ENCODE results near the gene C20orf204.
A peak's percentile ranks its signal among the peaks of the same experiment; 100 is the strongest.

C20orf204 gene

DNA sequence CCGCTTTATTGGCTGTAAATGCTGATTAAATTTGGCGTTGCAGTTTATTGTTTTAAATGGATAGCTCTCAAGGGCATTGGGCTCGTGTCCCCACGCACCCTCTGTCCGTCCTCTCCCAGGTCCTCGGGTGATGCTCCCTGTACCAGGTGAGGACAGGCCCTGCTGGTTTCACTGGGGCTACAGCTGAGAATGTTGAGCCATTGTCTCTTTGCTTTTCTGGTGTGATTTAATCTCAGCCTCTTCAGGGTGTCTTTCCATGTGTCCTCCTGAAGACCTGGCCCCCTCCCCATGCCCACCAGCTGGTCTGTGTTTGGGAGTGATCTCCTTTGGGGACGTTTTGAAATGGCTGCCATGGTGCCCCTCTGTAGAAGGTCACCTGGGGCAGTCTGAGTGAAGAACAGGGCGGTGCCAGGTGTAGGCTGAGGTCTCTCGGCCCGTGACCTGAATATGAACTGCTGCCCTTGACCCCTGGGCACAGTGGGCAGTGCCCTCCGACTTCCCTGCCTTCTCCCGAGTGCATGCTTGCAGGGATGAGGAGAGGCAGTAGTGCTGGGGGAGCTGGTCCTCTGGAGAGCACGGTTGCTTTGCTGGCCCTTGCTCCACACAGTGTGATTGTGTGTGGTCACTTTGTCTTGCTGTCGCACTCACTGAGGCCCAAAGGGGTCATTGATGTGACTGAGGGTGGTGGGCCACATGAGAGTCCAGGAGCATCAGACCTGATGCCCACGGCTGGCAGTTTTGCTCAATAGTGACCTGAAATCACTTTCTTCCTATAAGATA is 12.4 kb upstream of the C20orf204 start:
- peaks cover 71% of the 10 kb centered on the region for H3K36me3 Mint-ChIP-seq
- no peak overlapping the region for H3K27ac Mint-ChIP-seq
- no peak overlapping the region for H3K4me3 Mint-ChIP-seq

DNA sequence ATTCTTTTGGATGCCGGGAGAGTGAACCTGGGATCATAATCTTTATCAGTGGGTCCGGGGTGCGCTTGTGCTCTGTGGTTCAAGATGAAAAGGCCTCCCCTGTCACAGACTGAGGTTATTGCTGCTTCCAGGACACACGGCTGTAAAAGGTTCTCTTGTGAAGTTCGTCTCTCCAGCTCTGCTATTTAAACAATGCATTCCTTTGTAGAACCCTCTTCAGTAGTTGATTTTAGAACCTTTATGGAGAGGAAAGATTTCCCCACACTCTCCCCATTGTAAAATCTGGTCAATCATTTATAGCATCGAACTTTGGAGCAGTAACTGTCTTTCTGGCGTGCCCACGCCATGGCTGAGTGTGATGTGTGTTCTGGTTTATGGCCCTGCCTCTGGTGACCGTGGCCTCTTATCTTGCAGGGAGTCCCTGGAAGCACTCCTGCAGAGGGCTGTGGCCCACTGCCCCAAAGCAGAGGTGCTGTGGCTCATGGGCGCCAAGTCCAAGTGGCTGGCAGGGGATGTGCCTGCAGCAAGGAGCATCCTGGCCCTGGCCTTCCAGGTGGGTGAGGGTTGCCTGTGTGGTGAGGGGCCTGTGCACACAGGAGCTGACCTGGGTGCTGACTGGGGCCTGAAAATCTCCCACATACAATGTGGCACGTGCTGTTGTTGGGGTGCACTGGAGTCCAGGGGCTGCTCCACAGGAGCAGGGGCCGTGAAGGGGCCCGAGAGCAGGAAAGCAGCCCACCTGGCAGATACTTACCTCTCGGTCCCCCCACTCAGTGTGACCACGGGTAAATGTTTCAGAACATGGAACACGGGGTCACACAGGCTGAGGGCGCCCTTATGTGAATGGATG is 11.6 kb upstream of the C20orf204 start:
- Mint-ChIP-seq H3K27me3 (no peaks in the 10 kb centered on the region), H3K36me3 (peaks cover 69% of the 10 kb centered on the region), H3K4me1 (no peaks in the 10 kb centered on the region), H3K9me3 (no peaks in the 10 kb centered on the region), H3K27ac (no peak overlapping the region), H3K4me3 (no peak overlapping the region)
- ATAC-seq: no peak

More for the DNA sequence above, 12.4 kb upstream of the C20orf204 start:
- no peaks in the 10 kb centered on the region for H3K9me3 Mint-ChIP-seq
- ATAC-seq: no peak
- H3K4me1 Mint-ChIP-seq: no peaks in the 10 kb centered on the region
- H3K27me3 Mint-ChIP-seq: no peaks in the 10 kb centered on the region

DNA sequence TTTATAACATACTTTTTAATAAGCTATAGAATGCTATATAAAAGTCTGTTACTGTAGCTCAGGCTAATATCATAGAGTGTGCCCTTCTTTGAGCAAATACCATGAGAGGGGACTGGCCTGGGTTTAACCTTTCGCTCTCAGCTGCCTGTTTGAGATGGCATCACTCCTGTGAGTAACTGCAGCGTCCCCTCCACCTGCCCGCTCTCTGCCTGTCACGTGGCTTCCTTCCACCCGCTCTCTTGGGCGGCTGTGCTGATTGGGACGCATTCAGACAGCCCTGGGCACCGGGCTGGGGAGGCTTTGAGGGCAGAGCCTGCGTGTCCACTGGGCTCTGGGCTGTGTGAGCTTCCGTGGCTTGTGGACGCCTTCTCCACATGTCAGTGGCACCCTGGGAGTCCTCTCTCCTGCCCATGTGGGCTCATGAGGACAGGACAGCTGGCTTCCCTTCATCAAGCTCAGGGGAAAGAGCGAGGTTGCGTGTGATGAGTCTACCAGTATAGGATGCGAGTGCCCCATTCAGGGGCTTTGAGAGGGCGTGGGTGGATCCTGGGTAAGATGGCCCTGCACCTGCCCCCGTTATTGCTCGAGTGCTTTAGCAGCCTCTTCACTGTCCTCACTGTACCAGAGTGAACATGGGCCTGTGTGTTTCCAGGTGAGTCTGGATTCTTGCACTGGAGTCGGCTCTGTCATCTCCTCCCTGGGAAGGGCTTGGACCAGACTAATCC is 10.7 kb upstream of the C20orf204 start:
- ATAC-seq: no peak
- Mint-ChIP-seq H3K27ac (no peak overlapping the region), H3K27me3 (no peaks in the 10 kb centered on the region), H3K36me3 (peaks cover 70% of the 10 kb centered on the region), H3K4me3 (no peak overlapping the region), H3K4me1 (no peaks in the 10 kb centered on the region), H3K9me3 (no peaks in the 10 kb centered on the region)

DNA sequence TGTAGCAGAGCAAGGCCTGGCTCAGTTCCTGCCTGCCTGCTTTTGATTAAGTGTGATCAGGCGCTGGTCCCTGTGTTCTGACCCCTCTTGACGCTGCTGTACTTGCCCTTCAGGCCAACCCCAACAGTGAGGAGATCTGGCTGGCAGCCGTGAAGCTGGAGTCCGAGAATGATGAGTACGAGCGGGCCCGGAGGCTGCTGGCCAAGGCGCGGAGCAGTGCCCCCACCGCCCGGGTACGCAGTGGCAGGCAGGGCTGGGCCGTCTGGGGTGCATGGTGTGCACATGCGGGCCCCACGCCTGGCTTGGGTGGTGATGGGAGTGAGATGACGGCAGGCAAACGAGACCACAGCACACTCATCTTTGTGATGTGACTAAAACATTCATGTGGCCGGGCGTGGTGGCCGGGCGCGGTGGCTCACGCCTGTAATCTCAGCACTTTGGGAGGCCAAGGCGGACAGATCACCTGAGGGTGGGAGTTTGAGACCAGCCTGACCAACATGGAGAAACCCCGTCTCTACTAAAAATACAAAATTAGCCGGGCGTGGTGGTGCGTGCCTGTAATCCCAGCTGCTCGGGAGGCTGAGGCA is 10.1 kb upstream of the C20orf204 start:
- Mint-ChIP-seq H3K9me3 (no peaks in the 10 kb centered on the region), H3K36me3 (peaks cover 77% of the 10 kb centered on the region), H3K4me3 (no peak overlapping the region), H3K4me1 (no peaks in the 10 kb centered on the region), H3K27ac (no peak overlapping the region), H3K27me3 (no peaks in the 10 kb centered on the region)
- no peak for ATAC-seq

DNA sequence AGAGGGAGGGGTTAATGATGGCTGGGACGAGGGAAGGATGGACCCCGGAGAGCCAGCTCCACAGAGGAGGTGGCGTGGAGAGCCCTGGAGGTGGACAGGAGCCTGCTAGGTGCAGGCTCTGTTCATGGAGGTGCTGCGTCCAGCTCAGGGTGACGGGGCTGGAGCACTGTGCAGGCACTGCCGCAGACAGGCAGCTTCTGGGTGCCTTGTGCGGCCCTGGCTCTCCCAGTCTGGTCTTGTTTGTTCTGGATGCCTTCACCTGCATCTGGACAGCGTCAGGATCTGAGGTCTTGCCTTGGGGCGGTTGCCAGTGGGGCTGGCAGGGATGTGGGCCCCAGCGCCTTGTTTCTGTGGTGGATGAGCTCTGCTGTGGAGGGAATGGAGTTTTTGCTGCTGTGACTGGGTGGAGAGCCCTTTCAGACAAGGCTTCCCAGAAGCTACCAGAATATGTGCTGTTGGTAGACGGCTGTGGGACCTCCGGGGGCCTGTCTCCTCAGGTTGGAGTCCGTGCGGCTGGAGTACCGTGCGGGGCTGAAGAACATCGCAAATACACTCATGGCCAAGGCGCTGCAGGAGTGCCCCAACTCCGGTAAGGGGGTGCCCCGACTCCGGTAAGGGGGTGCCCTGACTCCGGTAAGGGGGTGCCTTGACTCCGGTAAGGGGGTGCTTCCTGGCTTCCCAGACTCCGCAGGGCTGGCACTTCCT is 7.8 kb upstream of the C20orf204 start:
- no peak for ATAC-seq

DNA sequence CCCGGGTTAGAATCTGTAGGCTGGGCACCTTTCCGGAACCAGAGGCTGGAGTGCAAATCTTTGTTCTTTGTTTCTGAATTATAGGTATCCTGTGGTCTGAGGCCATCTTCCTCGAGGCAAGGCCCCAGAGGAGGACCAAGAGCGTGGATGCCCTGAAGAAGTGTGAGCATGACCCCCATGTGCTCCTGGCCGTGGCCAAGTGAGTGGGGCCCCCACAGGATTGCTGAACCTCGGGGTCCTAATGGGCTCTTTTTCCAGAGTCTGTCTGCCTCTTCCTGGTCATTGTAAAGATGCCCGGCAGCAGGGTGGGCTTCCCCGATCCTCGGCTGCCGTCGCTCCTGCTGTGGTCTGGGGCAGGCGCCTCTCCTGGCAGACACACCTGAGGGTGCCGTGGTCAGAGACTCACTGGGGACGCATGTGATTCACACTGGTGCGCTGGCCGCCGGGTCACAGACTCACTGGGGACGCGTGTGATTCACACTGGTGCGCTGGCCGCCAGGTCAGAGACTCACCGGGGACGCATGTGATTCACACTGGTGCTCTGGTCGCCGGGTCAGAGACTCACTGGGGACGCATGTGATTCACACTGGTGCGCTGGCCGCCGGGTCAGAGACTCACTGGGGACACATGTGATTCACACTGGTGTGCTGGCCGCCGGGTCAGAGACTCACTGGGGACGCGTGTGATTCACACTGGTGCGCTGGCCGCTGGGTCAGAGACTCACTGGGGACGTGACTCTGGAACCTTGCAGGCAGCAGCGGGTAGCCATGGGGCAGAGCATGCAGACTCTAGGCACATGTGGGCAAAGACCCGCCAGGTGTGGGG is 6.5 kb upstream of the C20orf204 start:
- H3K4me1 Mint-ChIP-seq: peaks cover 4% of the 10 kb centered on the region
- no peaks in the 10 kb centered on the region for H3K9me3 Mint-ChIP-seq
- ATAC-seq: no peak
- no peak overlapping the region for H3K4me3 Mint-ChIP-seq
- no peak overlapping the region for H3K27ac Mint-ChIP-seq
- peaks cover 81% of the 10 kb centered on the region for H3K36me3 Mint-ChIP-seq
- H3K27me3 Mint-ChIP-seq: no peaks in the 10 kb centered on the region

More for the DNA sequence above, 7.8 kb upstream of the C20orf204 start:
- H3K36me3 Mint-ChIP-seq: peaks cover 81% of the 10 kb centered on the region
- no peak overlapping the region for H3K27ac Mint-ChIP-seq
- H3K4me1 Mint-ChIP-seq: no peaks in the 10 kb centered on the region
- no peak overlapping the region for H3K4me3 Mint-ChIP-seq
- H3K27me3 Mint-ChIP-seq: no peaks in the 10 kb centered on the region
- H3K9me3 Mint-ChIP-seq: no peaks in the 10 kb centered on the region

DNA sequence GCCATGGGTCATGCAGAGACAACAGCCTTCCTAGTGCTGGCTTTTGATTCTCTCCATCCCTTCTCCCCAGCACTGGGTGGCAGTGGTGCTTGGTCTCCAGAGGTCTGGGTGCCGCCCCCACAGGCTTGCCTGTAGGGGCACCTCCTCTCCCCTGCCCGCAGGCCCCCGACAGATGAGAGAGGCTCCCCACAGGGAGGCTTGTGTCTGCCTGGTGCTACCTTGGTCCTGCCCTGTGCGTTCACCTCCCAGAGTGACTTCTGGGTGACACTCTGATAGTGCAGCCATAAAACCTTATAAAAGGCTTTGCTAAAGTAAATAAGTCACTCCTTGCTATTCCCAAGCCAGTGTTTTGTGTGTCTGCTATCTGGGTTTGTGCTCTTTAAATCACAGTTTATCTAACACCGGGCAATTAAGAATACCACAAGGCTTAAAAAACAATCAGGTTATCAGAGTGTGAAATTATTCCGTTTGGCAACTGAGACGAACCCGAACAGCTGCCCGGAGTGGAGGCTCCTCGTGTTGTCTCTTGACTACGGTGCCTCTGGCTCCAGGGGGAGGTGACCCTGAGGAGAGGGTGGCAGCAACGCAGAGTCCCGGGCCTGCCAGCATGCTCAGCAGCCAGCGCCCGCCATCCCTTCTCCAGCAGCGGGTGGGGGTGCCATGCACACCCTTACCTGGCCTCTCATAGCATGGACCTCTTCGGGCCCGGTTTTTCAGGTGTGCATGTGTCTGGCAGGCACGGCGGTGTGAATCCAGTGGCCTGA is 5.4 kb upstream of the C20orf204 start:
- peaks cover 76% of the 10 kb centered on the region for H3K36me3 Mint-ChIP-seq
- H3K4me3 Mint-ChIP-seq: no peak overlapping the region
- H3K27ac Mint-ChIP-seq: no peak overlapping the region
- no peaks in the 10 kb centered on the region for H3K9me3 Mint-ChIP-seq
- H3K4me1 Mint-ChIP-seq: peaks cover 13% of the 10 kb centered on the region
- no peaks in the 10 kb centered on the region for H3K27me3 Mint-ChIP-seq
- no peak for ATAC-seq

DNA sequence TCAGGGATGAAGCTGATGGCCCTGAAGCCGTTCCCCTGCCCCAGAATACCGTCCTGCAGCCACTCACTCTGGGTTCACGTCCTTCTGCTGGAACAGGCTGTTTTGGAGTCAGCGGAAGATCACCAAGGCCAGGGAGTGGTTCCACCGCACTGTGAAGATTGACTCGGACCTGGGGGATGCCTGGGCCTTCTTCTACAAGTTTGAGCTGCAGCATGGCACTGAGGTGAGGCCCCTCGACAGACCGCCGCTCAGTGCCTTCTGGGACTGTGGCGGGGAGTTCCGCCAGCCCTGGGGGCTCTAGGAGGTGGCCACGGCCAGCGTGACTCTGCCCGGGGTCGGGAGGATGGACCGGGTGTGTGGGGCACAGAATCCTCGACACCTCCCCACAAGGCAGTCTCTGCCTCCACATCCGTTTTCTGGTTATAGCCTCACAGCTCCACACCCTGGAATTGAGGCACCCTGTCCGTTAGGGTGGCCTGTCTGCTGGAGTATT is 4.1 kb upstream of the C20orf204 start:
- H3K4me1 Mint-ChIP-seq: peaks cover 13% of the 10 kb centered on the region
- no peaks in the 10 kb centered on the region for H3K27me3 Mint-ChIP-seq
- H3K4me3 Mint-ChIP-seq: no peak overlapping the region
- no peaks in the 10 kb centered on the region for H3K9me3 Mint-ChIP-seq
- H3K36me3 Mint-ChIP-seq: peaks cover 67% of the 10 kb centered on the region
- ATAC-seq: no peak
- no peak overlapping the region for H3K27ac Mint-ChIP-seq

DNA sequence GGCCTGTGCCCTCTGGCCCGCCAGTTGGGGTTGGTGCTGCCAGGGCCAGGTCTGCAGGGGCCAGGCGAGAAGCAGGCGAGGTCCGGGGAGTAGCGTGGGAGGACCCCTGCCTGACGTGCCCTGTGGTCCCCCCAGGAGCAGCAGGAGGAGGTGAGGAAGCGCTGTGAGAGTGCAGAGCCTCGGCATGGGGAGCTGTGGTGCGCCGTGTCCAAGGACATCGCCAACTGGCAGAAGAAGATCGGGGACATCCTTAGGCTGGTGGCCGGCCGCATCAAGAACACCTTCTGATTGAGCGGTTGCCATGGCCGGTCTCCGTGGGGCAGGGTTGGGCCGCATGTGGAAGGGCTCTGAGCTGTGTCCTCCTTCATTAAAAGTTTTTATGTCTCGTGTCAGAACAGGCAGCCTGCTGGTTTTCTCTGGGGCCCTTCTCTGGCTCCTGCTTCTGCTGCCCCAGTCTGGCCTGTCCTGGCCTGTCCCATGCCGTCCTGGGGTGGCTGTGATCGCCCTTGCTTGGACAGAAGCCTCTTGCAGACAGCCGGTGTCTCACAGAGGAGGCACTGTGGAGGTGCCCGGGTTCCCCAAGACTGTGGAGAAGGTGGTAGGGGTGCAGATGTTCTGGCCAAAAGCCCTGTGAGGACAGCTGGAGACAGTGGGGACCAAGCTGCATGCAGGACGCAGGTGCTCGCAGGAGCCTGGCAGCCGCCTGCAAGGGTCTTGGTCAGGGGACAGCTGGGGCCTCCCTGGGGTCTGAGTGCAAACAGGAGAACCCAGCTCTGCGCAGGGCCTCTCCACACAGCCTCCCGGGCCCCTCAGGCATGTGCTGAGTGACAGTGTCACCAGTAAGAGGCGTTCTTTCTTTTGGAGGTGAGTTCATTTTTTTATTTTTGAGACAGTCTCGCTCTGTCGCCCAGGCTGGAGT is 3.0 kb upstream of the C20orf204 start:
- Mint-ChIP-seq H3K4me3 (no peak overlapping the region), H3K27ac (no peak overlapping the region), H3K9me3 (no peaks in the 10 kb centered on the region), H3K4me1 (peaks cover 20% of the 10 kb centered on the region), H3K27me3 (peaks cover 10% of the 10 kb centered on the region), H3K36me3 (peaks cover 56% of the 10 kb centered on the region)
- peak; percentile 37 for ATAC-seq

DNA sequence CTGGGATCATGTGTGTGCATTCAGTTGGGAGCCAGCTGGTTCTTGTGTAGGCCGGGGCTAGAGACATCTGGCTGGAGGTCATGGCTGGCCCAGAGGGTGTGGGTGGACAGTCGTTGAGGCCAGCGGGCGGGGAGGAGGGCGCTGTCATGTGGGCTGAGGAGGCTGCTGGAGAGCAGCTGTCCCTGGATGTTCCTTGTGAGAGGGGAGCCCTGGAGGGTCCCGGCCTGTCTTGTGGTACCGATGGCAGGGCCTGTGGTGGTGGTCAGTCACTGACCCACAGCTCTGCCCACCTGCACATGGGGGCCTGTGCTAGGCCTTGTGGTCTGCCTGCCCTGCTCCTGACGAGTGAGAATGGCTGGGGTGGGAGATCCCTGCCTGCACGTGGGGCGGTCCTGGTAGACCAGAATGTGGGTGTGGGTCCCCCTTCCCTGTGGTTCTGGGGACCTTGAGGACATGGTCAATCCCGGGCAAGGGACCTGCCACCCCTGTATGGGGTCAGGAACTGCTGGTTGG is 1.9 kb upstream of the C20orf204 start:
- Mint-ChIP-seq H3K4me1 (peaks cover 21% of the 10 kb centered on the region), H3K36me3 (peaks cover 50% of the 10 kb centered on the region), H3K27ac (no peak overlapping the region), H3K4me3 (no peak overlapping the region), H3K27me3 (peaks cover 10% of the 10 kb centered on the region), H3K9me3 (no peaks in the 10 kb centered on the region)
- ATAC-seq: no peak

DNA sequence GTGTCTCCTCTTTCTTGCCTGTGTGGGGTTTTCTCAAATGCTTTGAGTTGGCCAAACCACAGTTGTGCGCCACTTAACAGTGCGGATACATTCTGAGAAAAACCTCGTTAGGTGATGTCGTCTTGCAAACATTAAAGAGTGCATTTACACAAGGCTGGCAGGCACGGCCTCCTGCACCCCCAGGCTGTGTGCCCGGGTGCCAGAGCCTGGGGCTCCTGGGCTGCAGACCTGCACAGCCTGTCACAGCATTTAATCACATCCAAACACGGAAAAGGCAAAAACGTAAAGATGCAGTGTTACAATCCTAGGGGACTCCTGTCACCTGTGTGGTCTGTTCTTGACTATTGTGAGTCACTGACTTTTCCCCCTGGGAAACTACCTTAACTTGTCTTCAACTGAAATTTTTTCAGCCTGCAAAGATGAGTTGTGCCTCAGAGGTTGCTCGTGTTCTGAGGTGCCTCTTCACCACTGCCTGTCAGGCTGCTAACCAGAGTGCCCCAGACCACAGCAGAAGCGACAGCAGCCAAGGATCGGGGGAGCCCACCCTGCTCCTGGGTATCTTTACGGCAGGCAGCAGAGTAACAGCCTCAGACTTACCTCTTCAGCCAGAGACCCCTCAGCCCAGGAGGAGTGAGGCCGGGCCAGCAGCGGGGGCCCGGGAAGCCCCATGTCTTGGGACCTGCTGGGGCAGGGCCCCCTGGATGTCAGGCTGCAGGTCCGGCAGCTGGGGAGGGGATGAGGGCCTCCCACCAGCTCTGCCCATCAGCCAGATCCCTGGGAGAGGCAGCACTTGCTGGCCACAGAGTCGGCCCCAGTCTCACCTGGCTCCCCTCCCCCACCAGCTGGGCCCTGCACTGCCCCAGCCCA is 683 bp upstream of the C20orf204 start:
- peaks cover 10% of the 10 kb centered on the region for H3K27me3 Mint-ChIP-seq
- peaks cover 37% of the 10 kb centered on the region for H3K36me3 Mint-ChIP-seq
- no peak for ATAC-seq
- H3K27ac Mint-ChIP-seq: no peak overlapping the region
- no peaks in the 10 kb centered on the region for H3K9me3 Mint-ChIP-seq
- no peak overlapping the region for H3K4me3 Mint-ChIP-seq
- H3K4me1 Mint-ChIP-seq: peaks cover 31% of the 10 kb centered on the region

All from stimulated activated memory B cell treated with anti-CD40 and anti-IgM and Interleukin-4, amounts not matched to agents 10 μg/mL and 1 μg/mL and 100 μg/mL, for 72 hours (primary cell).